ENCODE data around the gene DPAGT1.

The DPAGT1 gene

GRCh38 chr11:119099711-119100110 is 1.9 kb downstream of the DPAGT1 start (continued):
- TF ChIP-seq ZNF707 (tag by site-specific recombination; IDR thresholded peaks at IDR 0.05) (no peak), ZNF843 (tag by site-specific recombination; IDR thresholded peaks at IDR 0.05) (no peak), ZNF549 (tag by site-specific recombination; IDR thresholded peaks at IDR 0.05) (no peak), SALL2 (tag by site-specific recombination; IDR thresholded peaks at IDR 0.05; ENCODE audit: borderline replicate concordance) (no peak), ZEB2 (tag by site-specific recombination; IDR thresholded peaks at IDR 0.05) (no peak), ZBTB1 (tag by site-specific recombination; IDR thresholded peaks at IDR 0.05) (no peak), BCL11B (tag by site-specific recombination; IDR thresholded peaks at IDR 0.05; ENCODE audit: low read depth) (no peak), ZNF354C (tag by site-specific recombination; IDR thresholded peaks at IDR 0.05; ENCODE audit: borderline replicate concordance, low read depth) (no peak)
- TF ChIP-seq, protein P1, sequence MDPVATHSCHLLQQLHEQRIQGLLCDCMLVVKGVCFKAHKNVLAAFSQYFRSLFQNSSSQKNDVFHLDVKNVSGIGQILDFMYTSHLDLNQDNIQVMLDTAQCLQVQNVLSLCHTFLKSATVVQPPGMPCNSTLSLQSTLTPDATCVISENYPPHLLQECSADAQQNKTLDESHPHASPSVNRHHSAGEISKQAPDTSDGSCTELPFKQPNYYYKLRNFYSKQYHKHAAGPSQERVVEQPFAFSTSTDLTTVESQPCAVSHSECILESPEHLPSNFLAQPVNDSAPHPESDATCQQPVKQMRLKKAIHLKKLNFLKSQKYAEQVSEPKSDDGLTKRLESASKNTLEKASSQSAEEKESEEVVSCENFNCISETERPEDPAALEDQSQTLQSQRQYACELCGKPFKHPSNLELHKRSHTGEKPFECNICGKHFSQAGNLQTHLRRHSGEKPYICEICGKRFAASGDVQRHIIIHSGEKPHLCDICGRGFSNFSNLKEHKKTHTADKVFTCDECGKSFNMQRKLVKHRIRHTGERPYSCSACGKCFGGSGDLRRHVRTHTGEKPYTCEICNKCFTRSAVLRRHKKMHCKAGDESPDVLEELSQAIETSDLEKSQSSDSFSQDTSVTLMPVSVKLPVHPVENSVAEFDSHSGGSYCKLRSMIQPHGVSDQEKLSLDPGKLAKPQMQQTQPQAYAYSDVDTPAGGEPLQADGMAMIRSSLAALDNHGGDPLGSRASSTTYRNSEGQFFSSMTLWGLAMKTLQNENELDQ (tag by site-specific recombination; IDR thresholded peaks at IDR 0.05; ENCODE audit: low read depth): no peak

DNA sequence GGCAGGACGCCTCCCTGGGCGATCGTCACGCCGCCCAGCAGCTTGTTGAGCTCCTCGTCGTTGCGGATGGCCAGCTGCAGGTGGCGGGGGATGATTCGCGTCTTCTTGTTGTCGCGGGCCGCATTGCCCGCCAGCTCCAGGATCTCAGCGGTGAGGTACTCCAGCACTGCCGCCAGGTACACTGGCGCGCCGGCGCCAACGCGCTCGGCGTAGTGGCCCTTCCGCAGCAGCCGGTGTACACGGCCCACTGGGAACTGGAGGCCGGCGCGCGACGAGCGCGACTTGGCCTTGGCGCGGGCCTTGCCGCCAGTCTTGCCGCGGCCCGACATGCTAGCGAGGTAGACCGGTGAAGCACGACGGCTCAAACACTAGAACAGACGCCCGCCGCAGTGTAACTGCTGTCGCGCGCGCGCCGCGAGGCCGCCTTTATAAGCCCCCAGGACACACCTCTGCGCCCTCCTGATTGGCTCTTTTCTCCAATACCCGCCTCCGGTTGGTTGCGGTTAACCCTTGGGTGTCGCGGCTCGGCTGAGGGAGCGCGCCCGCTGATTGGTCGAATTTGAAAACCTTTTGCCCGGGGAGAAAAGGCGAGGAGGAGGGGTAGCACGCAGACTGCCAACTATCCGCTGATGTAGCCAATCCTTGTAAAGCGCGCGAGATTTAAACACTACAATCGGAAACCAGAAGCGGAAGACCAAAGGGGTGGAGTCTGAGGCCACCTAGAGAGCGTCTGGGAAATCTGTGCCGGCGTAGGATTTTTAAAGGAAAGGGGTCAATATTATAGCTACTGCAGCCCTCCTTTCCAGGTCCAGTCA is 6.4 kb downstream of the DPAGT1 start:
- Histone ChIP-seq H3K36me3 (ENCODE audit: control insufficient read depth in 2 of 2, insufficient read depth in 1 of 2, low read length in 2 of 2) (peaks cover 0 to 68% of the 10 kb centered on the region in 2 experiments; a peak in 1 of 3 replicates), H3K4me1 (ENCODE audit: control insufficient read depth, insufficient read depth, low read length) (no peaks in the 10 kb centered on the region), H3K4me3 (ENCODE audit: low read depth, low read length) (peak overlapping the region; percentile 98), H3K9me3 (ENCODE audit: control insufficient read depth, insufficient read depth, low read depth, low read length) (no peaks in the 10 kb centered on the region), H3K27ac (ENCODE audit: extremely low read depth, low read depth, low read length) (peak overlapping the region; percentile 82)
- ChIA-PET CTCF (interaction anchor here (0.7 kb wide), 2 partner anchors 21 to 26 kb away, joined by 3 to 4 read pairs; partner anchors contain the start of gene HINFP), POLR2A (interaction anchor here (0.6 to 4.0 kb wide), 30 partner anchors 10 to 276 kb away, joined by 3 to 65 read pairs (median 4); partner anchors contain the start of genes BCL9L, C2CD2L, HINFP and HMBS)
- TF ChIP-seq MEIS1 (CRISPR knock-in tag; IDR thresholded peaks at IDR 0.05; ENCODE audit: borderline replicate concordance) (no peak; the same call in 1 of the 2 replicates), ZNF416 (tag by site-specific recombination; IDR thresholded peaks at IDR 0.05) (no peak), ZFP69B (tag by site-specific recombination; IDR thresholded peaks at IDR 0.05) (peak; percentile 50; the same call in 1 of the 2 replicates), ZNF311 (tag by site-specific recombination; IDR thresholded peaks at IDR 0.05; ENCODE audit: borderline replicate concordance) (no peak), ZNF514 (tag by site-specific recombination; IDR thresholded peaks at IDR 0.05) (no peak), YY1 (tag by site-specific recombination; IDR thresholded peaks at IDR 0.05) (peak; percentile 50; the same call in 1 of the 2 replicates), RBAK (tag by site-specific recombination; IDR thresholded peaks at IDR 0.05) (0 out of 2 replicates have a peak, but pooled peaks have one; percentile 14), ZNF560 (tag by site-specific recombination; IDR thresholded peaks at IDR 0.05; ENCODE audit: borderline replicate concordance) (no peak), ZBTB17 (tag by site-specific recombination; IDR thresholded peaks at IDR 0.05) (peak; percentile 54), ZNF169 (tag by site-specific recombination; IDR thresholded peaks at IDR 0.05) (peak; percentile 66; the same call in 1 of the 2 replicates), HIC1 (tag by site-specific recombination; IDR thresholded peaks at IDR 0.05) (peak; percentile 91), KLF16 (tag by site-specific recombination; IDR thresholded peaks at IDR 0.05) (peak; percentile 79), ZBTB26 (tag by site-specific recombination; optimal IDR thresholded peaks at IDR 0.05) (peak; percentile 93), ZNF548 (tag by site-specific recombination; IDR thresholded peaks at IDR 0.05) (no peak), ZNF2 (tag by site-specific recombination; IDR thresholded peaks at IDR 0.05) (peak; percentile 97; the same call in 1 of the 2 replicates), GFI1B (tag by site-specific recombination; IDR thresholded peaks at IDR 0.05) (peak; percentile 72), KLF9 (tag by site-specific recombination; IDR thresholded peaks at IDR 0.05; ENCODE audit: low read depth) (peak; percentile 65)
- TF ChIP-seq, protein P2, sequence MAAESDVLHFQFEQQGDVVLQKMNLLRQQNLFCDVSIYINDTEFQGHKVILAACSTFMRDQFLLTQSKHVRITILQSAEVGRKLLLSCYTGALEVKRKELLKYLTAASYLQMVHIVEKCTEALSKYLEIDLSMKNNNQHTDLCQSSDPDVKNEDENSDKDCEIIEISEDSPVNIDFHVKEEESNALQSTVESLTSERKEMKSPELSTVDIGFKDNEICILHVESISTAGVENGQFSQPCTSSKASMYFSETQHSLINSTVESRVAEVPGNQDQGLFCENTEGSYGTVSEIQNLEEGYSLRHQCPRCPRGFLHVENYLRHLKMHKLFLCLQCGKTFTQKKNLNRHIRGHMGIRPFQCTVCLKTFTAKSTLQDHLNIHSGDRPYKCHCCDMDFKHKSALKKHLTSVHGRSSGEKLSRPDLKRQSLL (tag by site-specific recombination; IDR thresholded peaks at IDR 0.05): 0 out of 2 replicates have a peak, but pooled peaks have one; percentile 9
- TF ChIP-seq, protein P3, sequence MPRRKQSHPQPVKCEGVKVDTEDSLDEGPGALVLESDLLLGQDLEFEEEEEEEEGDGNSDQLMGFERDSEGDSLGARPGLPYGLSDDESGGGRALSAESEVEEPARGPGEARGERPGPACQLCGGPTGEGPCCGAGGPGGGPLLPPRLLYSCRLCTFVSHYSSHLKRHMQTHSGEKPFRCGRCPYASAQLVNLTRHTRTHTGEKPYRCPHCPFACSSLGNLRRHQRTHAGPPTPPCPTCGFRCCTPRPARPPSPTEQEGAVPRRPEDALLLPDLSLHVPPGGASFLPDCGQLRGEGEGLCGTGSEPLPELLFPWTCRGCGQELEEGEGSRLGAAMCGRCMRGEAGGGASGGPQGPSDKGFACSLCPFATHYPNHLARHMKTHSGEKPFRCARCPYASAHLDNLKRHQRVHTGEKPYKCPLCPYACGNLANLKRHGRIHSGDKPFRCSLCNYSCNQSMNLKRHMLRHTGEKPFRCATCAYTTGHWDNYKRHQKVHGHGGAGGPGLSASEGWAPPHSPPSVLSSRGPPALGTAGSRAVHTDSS (tag by site-specific recombination; IDR thresholded peaks at IDR 0.05): 0 out of 2 replicates have a peak, but pooled peaks have one; percentile 35
